Skeletal muscle tissue (tissue), 4 donors: ENCODE measurements around the gene KNCN. TPM values are rescaled to one million over a fixed set of nuclear protein-coding genes. Genes with fewer than 3 reads are reported as not detected.
A peak's percentile ranks its signal among the peaks of the same experiment; 100 is the strongest.

Experiments
- H3K27ac ChIP-seq: one replicate; pipeline ENCODE4 v1.7.0; 2013; ENCODE audit warnings: mild to moderate bottlenecking, low read depth, low read length, inconsistent platforms
- H3K27me3 ChIP-seq, 3 donors: one replicate each; pipeline ENCODE4 v1.7.0; 2013; ENCODE audit warnings: low read length in 3 of 3; ENCODE audit not compliant: control insufficient read depth in 3 of 3, insufficient read depth in 3 of 3
- H3K36me3 ChIP-seq, 3 donors: one replicate each; pipeline ENCODE4 v1.7.0; 2013; ENCODE audit warnings: low read length in 3 of 3; ENCODE audit not compliant: control insufficient read depth in 3 of 3, insufficient read depth in 3 of 3
- H3K4me1 ChIP-seq, 3 donors: one replicate each; pipeline ENCODE4 v1.7.0; 2013; ENCODE audit warnings: low read length in 3 of 3, mild to moderate bottlenecking in 3 of 3; ENCODE audit not compliant: control insufficient read depth in 3 of 3, insufficient read depth in 3 of 3
- H3K4me3 ChIP-seq, 3 donors: one replicate each; pipeline ENCODE4 v1.7.0; 2013; ENCODE audit warnings: low read length in 3 of 3
- H3K9ac ChIP-seq, 3 donors: one replicate each; pipeline ENCODE4 v1.7.0; 2013; ENCODE audit warnings: low read length in 3 of 3, mild to moderate bottlenecking in 3 of 3, moderate library complexity in 2 of 3, low read depth in 1 of 3
- H3K9me3 ChIP-seq, 3 donors: one replicate each; pipeline ENCODE4 v1.7.0; 2013; ENCODE audit warnings: low read length in 3 of 3; ENCODE audit not compliant: control insufficient read depth in 3 of 3
- total RNA-seq: library from RNA; depleted of rRNA; stranded (reverse); fragments of >200 nt; gene quantifications from one replicate; pipeline ENCODE4 v1.2.3, GENCODE V29; 2014
- donor health status: Osteomylitis.

Gene KNCN
- total RNA-seq, 1 donor from 2014 or later: not detected

DNA sequence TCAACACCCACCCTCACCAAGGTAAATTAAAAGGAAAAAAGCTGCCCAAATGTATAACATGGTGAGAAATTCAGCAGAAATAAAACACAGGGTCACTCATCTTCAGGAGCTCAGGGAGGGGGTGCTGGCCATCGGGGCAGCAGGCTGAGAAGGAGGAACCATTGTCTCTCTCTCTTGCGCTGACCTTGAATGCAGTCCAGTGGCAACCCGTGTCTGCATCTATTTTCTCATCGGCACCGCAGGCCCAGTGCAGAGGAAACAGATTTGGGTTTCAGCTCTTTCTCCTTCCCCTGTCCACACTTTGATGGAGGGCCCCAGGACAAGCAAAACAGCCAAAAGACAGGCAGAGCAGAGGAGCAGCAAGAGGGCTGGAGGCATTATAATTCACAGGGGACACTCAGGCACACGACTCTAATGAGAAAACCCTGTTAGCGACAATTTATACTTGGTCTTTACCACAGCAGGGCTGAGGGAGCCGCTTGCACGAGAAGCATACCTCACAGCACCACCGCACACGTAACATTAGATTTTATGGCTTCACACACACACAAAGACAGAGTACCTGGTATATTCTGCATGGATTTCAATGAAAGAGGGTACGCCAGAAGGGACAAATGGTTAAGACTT is 34.0 kb upstream of the KNCN start:
- Histone ChIP-seq H3K4me1 (peaks cover 0 to 5% (median 0%) of the 10 kb centered on the region in 3 donors), H3K9me3 (no peaks in the 10 kb centered on the region), H3K36me3 (peaks cover 46 to 55% (median 51%) of the 10 kb centered on the region in 3 donors), H3K4me3 (no peak overlapping the region), H3K27me3 (no peaks in the 10 kb centered on the region), H3K9ac (peak overlapping the region in 1 of 3 donors; percentile 6), H3K27ac (no peak overlapping the region)

DNA sequence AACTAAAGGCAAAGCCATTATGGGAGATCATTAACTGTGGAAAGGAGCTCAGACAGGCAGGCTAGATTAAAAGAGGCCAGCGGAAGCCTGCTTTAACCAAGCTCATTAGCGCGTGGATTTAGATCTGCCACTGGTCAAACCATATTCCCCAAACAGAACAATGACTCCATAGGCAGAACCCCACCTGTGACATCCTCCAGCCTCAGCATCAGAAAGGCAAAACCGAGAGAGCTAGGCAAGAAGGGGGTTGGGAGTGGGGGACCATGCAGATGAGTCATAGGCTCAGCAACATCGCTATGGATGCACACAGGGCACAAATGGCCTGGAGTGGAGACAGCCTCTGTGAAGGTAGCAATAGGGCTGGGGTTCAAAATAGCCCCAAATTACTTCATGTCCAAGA is 32.0 kb upstream of the KNCN start:
- peaks cover 0 to 5% (median 0%) of the 10 kb centered on the region in 3 donors for H3K4me1 ChIP-seq
- H3K9me3 ChIP-seq: no peaks in the 10 kb centered on the region
- peaks cover 48 to 56% (median 54%) of the 10 kb centered on the region in 3 donors for H3K36me3 ChIP-seq
- H3K27ac ChIP-seq: no peak overlapping the region
- H3K4me3 ChIP-seq: no peak overlapping the region
- H3K27me3 ChIP-seq: no peaks in the 10 kb centered on the region
- H3K9ac ChIP-seq: no peak overlapping the region

DNA sequence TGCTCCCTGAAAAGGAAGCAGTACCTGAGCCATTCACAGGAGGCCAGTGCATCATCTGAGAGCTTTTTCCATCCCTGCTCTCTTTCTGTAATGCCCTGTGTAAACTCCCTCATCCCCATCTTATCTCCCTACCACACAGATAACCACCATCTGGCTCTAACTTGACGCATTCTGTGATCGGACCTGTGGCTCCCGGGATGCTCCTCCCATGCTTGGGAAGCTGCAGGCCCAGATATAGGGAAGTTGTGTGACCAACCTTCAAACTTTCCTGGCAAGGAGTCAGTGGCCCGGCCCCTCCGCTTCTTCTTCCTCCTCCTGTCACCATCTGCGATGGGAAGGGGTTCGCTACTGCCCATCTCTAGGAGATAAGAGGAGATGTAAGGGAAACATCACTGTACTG is 31.5 kb upstream of the KNCN start:
- Histone ChIP-seq H3K27me3 (no peaks in the 10 kb centered on the region), H3K9me3 (no peaks in the 10 kb centered on the region), H3K27ac (no peak overlapping the region), H3K9ac (no peak overlapping the region), H3K4me3 (no peak overlapping the region), H3K4me1 (peaks cover 0 to 5% (median 0%) of the 10 kb centered on the region in 3 donors), H3K36me3 (peaks cover 51 to 60% (median 58%) of the 10 kb centered on the region in 3 donors)

DNA sequence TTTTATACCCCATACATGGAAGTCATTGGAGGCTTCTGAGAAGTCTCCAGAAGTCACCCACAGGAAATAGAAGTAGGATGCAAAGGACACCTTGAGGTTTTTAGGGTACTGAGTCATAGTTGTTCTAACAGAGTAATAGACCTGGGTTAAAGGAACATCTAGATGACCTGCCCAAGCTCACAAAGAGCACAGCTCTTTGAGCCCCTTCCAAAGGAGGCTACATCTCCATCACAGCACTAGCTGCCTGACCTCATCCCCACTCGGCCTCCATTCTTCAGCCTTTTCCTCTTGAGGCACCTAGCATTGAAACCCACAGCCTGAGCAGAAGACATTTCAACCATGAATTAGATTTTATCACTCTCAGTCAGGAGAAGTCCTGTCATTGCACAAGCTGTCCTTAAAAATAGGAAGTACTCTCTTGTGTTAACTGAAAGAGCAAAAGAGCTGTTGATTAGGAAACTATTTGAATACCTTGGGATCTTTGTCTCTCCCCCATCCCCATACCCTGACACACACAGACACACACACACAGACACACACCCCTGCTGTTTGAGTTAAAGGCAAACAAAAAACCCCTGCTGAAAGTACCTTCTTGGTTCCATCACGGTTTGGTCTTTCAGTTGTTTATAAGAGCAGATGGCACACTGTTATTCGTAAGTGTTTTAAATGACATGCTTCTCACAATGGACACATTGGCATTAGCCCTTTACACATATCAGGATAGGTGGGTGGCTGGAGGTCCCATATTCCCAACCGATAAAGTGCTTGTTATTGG is 30.4 kb upstream of the KNCN start:
- H3K27me3 ChIP-seq: no peaks in the 10 kb centered on the region
- no peaks in the 10 kb centered on the region for H3K9me3 ChIP-seq
- H3K4me1 ChIP-seq: peaks cover 0 to 5% (median 0%) of the 10 kb centered on the region in 3 donors
- H3K4me3 ChIP-seq: no peak overlapping the region
- peaks cover 55 to 67% (median 62%) of the 10 kb centered on the region in 3 donors for H3K36me3 ChIP-seq
- H3K27ac ChIP-seq: no peak overlapping the region
- no peak overlapping the region for H3K9ac ChIP-seq

- Histone ChIP-seq H3K36me3 (peaks cover 54 to 76% (median 72%) of the 10 kb centered on the region in 3 donors), H3K9ac (no peak overlapping the region), H3K27ac (no peak overlapping the region), H3K4me1 (no peaks in the 10 kb centered on the region), H3K27me3 (no peaks in the 10 kb centered on the region), H3K9me3 (no peaks in the 10 kb centered on the region), H3K4me3 (no peak overlapping the region)
Observed at GRCh38 chr1:46580140-46580903, 28.9 kb upstream of the KNCN start.

DNA sequence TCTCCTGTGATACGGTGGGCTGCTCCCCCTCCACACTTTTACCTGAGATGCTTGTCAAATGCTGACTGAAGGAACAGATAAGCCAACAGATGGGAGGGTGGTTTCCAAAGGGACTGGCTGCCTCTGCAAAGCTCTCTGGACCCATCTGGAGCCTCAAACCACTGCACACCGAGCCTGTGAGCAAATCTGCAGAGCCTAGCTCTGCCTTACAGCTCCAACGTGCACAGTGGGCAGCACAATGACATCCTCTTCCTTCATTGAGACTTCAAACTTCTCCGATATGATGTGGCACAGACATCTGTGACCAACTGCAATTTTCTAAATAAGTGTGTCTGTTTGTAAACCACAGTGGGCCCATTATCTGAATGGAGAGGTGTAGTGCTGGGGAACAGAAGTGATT is 26.2 kb upstream of the KNCN start:
- Histone ChIP-seq H3K36me3 (peaks cover 48 to 73% (median 62%) of the 10 kb centered on the region in 3 donors), H3K27ac (no peak overlapping the region), H3K4me3 (no peak overlapping the region)

DNA sequence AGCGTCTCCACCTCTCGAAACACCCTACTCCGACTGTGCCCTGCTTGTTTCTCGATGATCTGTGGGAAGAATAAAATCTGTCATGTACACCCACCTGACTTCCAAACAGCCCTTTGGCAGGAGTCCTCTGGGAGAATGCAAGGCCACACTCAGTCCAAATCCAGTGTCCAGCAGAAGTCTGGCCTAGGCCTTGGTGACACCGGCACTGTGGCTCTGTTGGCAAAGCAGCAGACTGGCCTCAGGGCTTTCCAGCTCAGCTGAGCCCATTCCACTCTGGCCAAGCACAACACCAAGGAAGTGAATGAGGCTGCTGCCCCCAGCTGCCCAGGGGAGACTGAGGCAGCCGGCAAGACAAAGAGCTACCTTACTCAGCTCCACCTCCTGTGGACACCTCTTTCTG is 25.1 kb upstream of the KNCN start:
- Histone ChIP-seq H3K4me3 (no peak overlapping the region), H3K36me3 (peaks cover 42 to 65% (median 56%) of the 10 kb centered on the region in 3 donors)

More for the DNA sequence above, 26.2 kb upstream of the KNCN start:
- no peaks in the 10 kb centered on the region for H3K9me3 ChIP-seq
- no peaks in the 10 kb centered on the region for H3K27me3 ChIP-seq
- no peak overlapping the region for H3K9ac ChIP-seq
- H3K4me1 ChIP-seq: no peaks in the 10 kb centered on the region

GRCh38 chr1:46575778-46576177 is 24.3 kb upstream of the KNCN start:
- H3K27me3 ChIP-seq: no peaks in the 10 kb centered on the region
- H3K4me3 ChIP-seq: no peak overlapping the region
- no peak overlapping the region for H3K27ac ChIP-seq
- H3K9ac ChIP-seq: no peak overlapping the region
- peaks cover 42 to 61% (median 55%) of the 10 kb centered on the region in 3 donors for H3K36me3 ChIP-seq
- H3K4me1 ChIP-seq: no peaks in the 10 kb centered on the region
- no peaks in the 10 kb centered on the region for H3K9me3 ChIP-seq

More for the DNA sequence above, 25.1 kb upstream of the KNCN start:
- no peaks in the 10 kb centered on the region for H3K27me3 ChIP-seq
- no peak overlapping the region for H3K27ac ChIP-seq
- no peak overlapping the region for H3K9ac ChIP-seq
- H3K9me3 ChIP-seq: no peaks in the 10 kb centered on the region
- H3K4me1 ChIP-seq: no peaks in the 10 kb centered on the region

- no peaks in the 10 kb centered on the region for H3K9me3 ChIP-seq
- H3K27ac ChIP-seq: no peak overlapping the region
- H3K9ac ChIP-seq: no peak overlapping the region
- peaks cover 39 to 56% (median 55%) of the 10 kb centered on the region in 3 donors for H3K36me3 ChIP-seq
- no peak overlapping the region for H3K4me3 ChIP-seq
- no peaks in the 10 kb centered on the region for H3K4me1 ChIP-seq
- H3K27me3 ChIP-seq: no peaks in the 10 kb centered on the region
Observed at GRCh38 chr1:46575300-46575699, 23.9 kb upstream of the KNCN start.
